HT1080 (cell line): ENCODE results near the gene KDM2A. TPM values are rescaled to one million over a fixed set of nuclear protein-coding genes. Genes with fewer than 3 reads are reported as not detected.

Source experiments
- DNase-seq: peaks from one replicate; pipeline ENCODE4 v3.0.0-alpha.2; 2015; ENCODE audit warnings: low read depth
- total RNA-seq: library from RNA; depleted of rRNA; stranded (reverse); fragments of >200 nt; shearing (Covaris generic); gene quantifications from 2 replicates; pipeline ENCODE4 v1.2.3, GENCODE V29; 2014

Gene KDM2A
- total RNA-seq, 1 experiment from 2014 or later, result 25.6 TPM

GRCh38 chr11:67282876-67283371, 163.9 kb downstream of the KDM2A start:
- DNase-seq, result no peak

- DNase-seq, result no peak
Measured at GRCh38 chr11:67283481-67283963, 164.5 kb downstream of the KDM2A start.

DNA sequence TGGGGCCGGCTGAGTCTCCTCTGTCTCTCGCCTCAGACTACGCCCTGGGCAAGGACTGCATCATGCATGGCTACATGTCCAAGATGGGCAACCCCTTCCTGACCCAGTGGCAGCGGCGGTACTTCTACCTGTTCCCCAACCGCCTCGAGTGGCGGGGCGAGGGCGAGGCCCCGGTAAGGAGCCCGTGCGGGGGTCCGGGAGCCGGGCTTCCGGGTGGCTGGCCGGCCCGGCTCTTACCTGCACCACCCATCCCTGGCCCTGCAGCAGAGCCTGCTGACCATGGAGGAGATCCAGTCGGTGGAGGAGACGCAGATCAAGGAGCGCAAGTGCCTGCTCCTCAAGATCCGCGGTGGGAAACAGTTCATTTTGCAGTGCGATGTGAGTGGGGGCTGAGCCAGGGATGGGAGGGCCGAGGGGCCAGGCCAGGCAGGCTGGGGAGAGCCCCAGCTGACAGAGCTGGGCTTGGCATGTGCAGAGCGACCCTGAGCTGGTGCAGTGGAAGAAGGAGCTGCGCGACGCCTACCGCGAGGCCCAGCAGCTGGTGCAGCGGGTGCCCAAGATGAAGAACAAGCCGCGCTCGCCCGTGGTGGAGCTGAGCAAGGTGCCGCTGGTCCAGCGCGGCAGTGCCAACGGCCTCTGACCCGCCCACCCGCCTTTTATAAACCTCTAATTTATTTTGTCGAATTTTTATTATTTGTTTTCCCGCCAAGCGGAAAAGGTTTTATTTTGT, 165.9 kb downstream of the KDM2A start:
- DNase-seq, result no peak

GRCh38 chr11:67285541-67286498, 166.8 kb downstream of the KDM2A start:
- DNase-seq, result no peak

GRCh38 chr11:67286621-67287333, 167.7 kb downstream of the KDM2A start:
- no peak for DNase-seq

- DNase-seq, result no peak
Measured at GRCh38 chr11:67287355-67288197, 168.5 kb downstream of the KDM2A start.

DNA sequence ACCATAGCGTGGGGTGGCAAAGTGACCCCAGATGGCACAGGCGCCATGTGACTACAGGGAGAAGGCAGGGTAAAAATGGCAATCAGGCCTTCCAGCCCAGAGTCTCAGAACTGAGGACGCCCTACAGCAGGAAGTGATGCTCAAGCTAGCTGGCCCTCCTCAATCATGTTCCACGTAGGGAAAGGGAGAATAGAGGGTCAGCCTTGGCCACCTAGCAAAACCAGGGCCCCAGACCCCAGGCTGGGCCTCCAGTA, 169.1 kb downstream of the KDM2A start:
- DNase-seq, result no peak

- peak; percentile 87 for DNase-seq
Measured at GRCh38 chr11:67288452-67289225, 169.6 kb downstream of the KDM2A start.

- no peak for DNase-seq
Measured at GRCh38 chr11:67289226-67289650, 170.2 kb downstream of the KDM2A start, which contains the start of gene ANKRD13D. Gene ANKRD13D (plus strand): TSS chr11:67289303. CDS start chr11:67289461, 158 bp downstream.

DNA sequence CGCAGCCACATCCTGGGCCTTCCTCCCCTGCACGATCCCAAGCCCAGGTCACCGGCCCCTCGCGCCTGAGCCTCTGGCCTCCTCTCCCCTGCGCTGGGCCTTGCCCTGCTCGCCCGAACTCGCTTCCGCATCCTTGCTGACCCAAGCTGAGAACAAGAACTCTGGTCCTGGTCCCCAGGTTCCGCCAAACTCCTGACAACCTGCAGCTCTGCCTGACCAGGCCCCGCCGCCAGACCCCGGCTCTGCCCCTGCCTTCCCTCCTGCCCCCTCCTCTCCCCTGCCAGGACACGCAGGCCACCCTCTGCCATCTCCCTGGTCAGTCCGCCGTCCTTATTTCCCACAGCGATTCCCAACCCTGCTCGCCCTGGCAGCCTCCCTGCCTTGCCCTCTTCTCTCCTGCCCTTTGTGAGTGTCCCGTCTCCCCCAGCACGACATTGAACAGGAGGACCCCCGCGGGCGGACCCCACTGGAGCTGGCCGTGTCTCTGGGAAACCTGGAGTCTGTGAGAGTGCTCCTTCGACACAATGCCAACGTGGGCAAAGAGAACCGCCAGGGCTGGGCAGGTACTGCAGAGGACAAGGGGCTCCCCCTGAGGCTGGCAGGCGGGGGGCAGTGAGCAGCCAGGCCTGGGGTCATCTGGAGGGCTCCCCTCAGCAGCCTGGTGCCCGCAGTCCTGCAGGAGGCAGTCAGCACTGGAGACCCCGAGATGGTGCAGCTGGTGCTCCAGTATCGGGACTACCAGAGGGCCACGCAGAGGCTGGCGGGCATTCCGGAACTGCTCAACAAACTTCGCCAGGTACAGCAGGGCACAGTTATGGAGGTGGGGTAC, 170.8 kb downstream of the KDM2A start:
- DNase-seq, result no peak

DNA sequence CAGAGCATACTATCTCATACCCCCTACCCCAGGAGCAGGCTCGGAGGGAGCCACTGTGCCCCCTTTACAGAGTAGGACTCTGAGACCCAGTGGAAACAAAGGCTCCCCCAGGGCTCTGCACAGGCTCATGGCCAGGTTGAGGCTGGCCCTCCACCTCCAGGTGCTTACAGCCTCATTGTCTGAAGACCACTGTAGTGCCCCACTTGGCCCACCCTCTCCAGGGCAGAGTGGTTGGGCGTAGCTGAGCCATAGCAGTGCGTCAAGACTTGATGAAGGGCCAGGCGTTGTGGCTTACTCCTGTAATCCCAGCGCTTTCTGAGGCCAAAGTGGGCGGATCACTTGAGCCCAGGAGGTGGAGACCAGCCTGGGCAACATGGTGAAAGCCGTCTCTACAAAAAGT, 171.7 kb downstream of the KDM2A start:
- DNase-seq, result no peak

DNA sequence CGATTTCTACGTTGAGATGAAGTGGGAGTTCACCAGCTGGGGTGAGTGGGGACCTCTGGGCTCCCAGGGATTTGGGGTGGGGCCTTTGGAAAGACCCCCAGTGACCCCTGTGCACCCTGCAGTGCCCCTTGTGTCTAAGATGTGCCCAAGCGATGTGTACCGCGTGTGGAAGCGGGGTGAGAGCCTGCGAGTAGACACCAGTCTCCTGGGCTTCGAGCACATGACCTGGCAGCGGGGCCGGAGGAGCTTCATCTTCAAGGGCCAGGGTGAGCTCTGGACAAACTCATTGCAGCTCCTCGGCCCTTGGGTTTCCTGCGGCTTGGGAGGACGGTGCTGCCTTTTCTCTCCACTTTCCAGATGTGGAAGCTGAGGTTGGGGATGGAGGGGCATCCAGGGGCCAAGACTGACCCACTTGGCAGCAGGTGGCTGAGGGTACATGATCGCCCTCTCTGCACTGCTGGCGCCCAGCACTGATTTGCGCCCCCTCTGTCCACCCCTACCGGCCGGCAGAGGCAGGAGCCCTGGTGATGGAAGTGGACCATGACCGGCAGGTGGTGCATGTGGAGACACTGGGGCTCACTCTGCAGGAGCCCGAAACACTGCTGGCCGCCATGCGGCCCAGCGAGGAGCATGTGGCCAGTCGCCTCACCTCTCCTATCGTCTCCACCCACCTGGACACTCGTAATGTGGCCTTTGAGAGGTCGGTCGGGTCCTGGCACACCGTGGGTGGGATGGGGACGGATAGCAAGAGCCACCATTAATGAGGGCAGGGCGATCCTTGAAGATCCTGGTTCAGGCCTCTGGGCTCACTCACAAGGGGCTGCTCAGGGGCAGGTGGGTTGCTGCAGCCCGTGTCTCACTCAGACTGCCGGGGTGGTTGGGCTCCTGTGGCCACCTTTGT, 172.7 kb downstream of the KDM2A start:
- no peak for DNase-seq

DNA sequence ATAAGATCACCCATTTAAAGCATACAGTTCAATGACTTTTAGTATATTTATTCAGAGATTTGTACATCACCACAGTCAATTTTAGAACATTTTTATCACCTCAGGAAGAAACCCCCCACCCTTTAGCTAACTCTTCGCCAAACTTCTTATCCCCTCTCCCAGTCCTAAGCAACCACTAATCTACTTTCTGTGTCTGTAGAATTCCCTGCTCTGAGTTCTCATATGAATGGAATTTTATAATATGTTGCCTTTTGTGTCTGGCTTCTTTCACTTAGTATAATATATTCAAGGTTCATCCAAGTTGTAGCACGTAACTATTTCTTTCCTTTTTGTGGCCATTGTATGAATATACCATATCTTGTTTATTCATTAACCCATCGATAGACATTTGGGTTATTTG, 173.6 kb downstream of the KDM2A start:
- no peak for DNase-seq

- peak; percentile 75 for DNase-seq
Measured at GRCh38 chr11:67293090-67293489, 174.0 kb downstream of the KDM2A start.

- no peak for DNase-seq
Measured at GRCh38 chr11:67295846-67296245, 176.8 kb downstream of the KDM2A start.

- DNase-seq, result no peak
Measured at GRCh38 chr11:67298786-67299185, 179.7 kb downstream of the KDM2A start.

GRCh38 chr11:67299471-67300191, 180.6 kb downstream of the KDM2A start:
- no peak for DNase-seq
